Left cardiac atrium (tissue), 4 donors: Measurements from ENCODE around the gene WIPF1. TPM values are rescaled to one million over a fixed set of nuclear protein-coding genes. Genes with fewer than 3 reads are reported as not detected.
A peak's percentile ranks its signal among the peaks of the same experiment; 100 is the strongest.

Experiments
- ATAC-seq, 2 donors: fragments of 200-7000 bp; cut with Tn5 transposase; one replicate each; pipeline ENCODE4 v1.9.1; 2020; ENCODE audit warnings: mild to moderate bottlenecking in 2 of 2, moderate library complexity in 2 of 2
- DNase-seq: peaks from one replicate; pipeline ENCODE4 v3.0.0-alpha.2; 2020
- intact Hi-C, 2 donors: fragments of 100-400 bp; cut with DNase I; formaldehyde crosslinking; loops; one replicate each; pipeline versions ENCODE4 v1.14.1 to v1.15.1; 2022 to 2023
- total RNA-seq, 2 donors: library from RNA; stranded (reverse); fragmentation: NEBNext Ultra II Directional; extraction: Animal tissue kit (Norgen Biotek cat#: 25700); gene quantifications; one replicate each; pipeline ENCODE4 v1.2.1, GENCODE V29; 2021
- donor health status: DM: no; HTN: yes; CAD: no.
- donor health status: DM: no; HTN: yes; CAD: no; lungs with severe emphysema.
- donor health status: DM: yes; HTN: yes; CAD: no.
- donor health status: Dilated cardiomyopathy.

WIPF1 gene
- total RNA-seq, 2 donors from 2014 or later = 25.1 to 29.9 TPM

GRCh38 chr2:174524527-174524926, 73.1 kb downstream of the WIPF1 start:
- intact Hi-C loops = loop anchor here (5.0 to 10.0 kb wide), 2 partner anchors 60 to 62 kb away; no protein-coding TSS in a partner anchor
- ATAC-seq (peak in 1 of 2 donors; percentile 31), DNase-seq (no peak)

GRCh38 chr2:174522553-174522952, 75.1 kb downstream of the WIPF1 start:
- DNase-seq (no peak), ATAC-seq (peak in 1 of 2 donors; percentile 25)
- intact Hi-C loops = loop anchor here (5.0 to 10.0 kb wide), 2 partner anchors 58 to 60 kb away; no protein-coding TSS in a partner anchor

DNA sequence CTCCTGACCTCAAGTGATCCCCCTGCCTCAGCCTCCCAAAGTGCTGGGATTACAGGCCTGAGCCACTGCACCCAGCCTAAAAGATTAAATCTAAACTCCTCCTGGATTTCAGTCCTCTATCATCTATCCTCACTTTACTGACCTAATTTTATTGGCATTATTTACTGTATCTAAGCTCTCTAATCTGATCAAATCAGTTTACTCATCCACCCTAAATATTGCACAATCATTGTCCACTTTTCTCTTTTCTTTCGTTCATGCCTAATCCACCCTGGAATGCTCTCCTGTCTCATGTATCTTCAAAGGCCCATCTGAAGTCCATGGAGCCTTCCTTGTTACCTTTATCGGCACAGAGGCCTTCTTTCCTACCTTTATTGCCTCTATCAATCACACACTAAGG, 79.2 kb downstream of the WIPF1 start:
- ATAC-seq (no peak), DNase-seq (no peak)
- intact Hi-C loops = no loop called here

- no peak for DNase-seq
- ATAC-seq = no peak
- intact Hi-C loops = no loop called here
These were observed 80.9 kb downstream of the WIPF1 start for GRCh38 chr2:174516501-174517378.

DNA sequence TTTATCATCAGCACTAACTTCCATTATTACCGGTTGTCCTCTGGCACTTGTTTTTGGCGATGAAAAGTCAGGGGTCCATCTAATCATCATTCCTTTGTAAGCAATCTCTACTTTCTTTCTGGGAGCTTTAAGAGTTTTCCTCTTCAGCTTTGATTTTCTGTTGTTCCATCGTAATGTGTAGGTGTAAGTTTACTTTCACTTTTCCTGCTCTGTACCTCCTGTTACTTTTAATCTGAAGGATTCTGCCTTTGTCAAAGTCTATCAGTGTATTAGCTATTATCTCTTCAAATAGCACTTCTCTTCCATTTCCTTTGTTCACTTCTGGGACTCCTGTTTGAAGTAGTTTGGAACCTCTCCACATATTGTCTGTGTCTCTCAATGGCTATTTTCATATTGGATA, 85.3 kb downstream of the WIPF1 start:
- intact Hi-C loops = no loop called here
- ATAC-seq = no peak
- DNase-seq = no peak

- no peak for ATAC-seq
These were observed 85.9 kb downstream of the WIPF1 start for GRCh38 chr2:174511580-174512260.

GRCh38 chr2:174510583-174511189, 86.9 kb downstream of the WIPF1 start:
- no peak for DNase-seq
- intact Hi-C loops = no loop called here
- no peak for ATAC-seq

More at GRCh38 chr2:174511580-174512260, 85.9 kb downstream of the WIPF1 start:
- DNase-seq = no peak
- intact Hi-C loops = no loop called here

Other genes starting within 250 kb of the WIPF1 start
- 10 to 100 TPM; 27.8 to 32.0 TPM for gene SCRN3, start 202.1 kb downstream of the WIPF1 start, total RNA-seq
- 10 to 100 TPM; 11.2 to 13.3 TPM for gene GPR155, start 110.8 kb downstream of the WIPF1 start, total RNA-seq
- gene CHRNA1, start 166.7 kb upstream of the WIPF1 start, total RNA-seq = under 1 TPM in 1 of 2 donors, not detected in 1; 0.16 TPM